Activated CD4-positive, alpha-beta T cell treated with anti-CD3 and anti-CD28 coated beads for 4 hours (primary cell): ENCODE measurements around the gene RELT.

Source experiments
- DNase-seq, 2 donors: peaks; one replicate each; pipeline ENCODE4 v3.0.0-alpha.2; 2020

Gene RELT

GRCh38 chr11:73347067-73347466 is 29.1 kb upstream of the RELT start:
- no peak for DNase-seq

GRCh38 chr11:73348838-73349237 is 27.4 kb upstream of the RELT start:
- DNase-seq, result no peak

GRCh38 chr11:73349633-73350032 is 26.6 kb upstream of the RELT start:
- no peak for DNase-seq

- peak; percentile 36 to 53 for DNase-seq
Measured at GRCh38 chr11:73350908-73351636, 25.1 kb upstream of the RELT start.

GRCh38 chr11:73353422-73353821 is 22.8 kb upstream of the RELT start:
- DNase-seq, result no peak

- no peak for DNase-seq
Measured at GRCh38 chr11:73355109-73355508, 21.1 kb upstream of the RELT start.

- DNase-seq, result no peak
Measured at GRCh38 chr11:73356979-73357860, 19.0 kb upstream of the RELT start.

- no peak for DNase-seq
Measured at GRCh38 chr11:73358071-73358470, 18.1 kb upstream of the RELT start.

- no peak for DNase-seq
Measured at GRCh38 chr11:73359341-73359740, 16.9 kb upstream of the RELT start.

GRCh38 chr11:73359930-73360742 is 16.1 kb upstream of the RELT start:
- DNase-seq, result peak in 1 of 2 donors; percentile 26

- no peak for DNase-seq
Measured at GRCh38 chr11:73360743-73361369, 15.3 kb upstream of the RELT start.

- DNase-seq, result no peak
Measured at GRCh38 chr11:73361953-73362776, 14.0 kb upstream of the RELT start.

GRCh38 chr11:73363147-73363546 is 13.1 kb upstream of the RELT start:
- no peak for DNase-seq

- DNase-seq, result no peak
Measured at GRCh38 chr11:73365352-73366264, 10.6 kb upstream of the RELT start.

GRCh38 chr11:73366265-73366610 is 10.0 kb upstream of the RELT start:
- no peak for DNase-seq

- DNase-seq, result no peak
Measured at GRCh38 chr11:73366953-73367352, 9.2 kb upstream of the RELT start.

- DNase-seq, result peak; percentile 21 to 27
Measured at GRCh38 chr11:73367482-73368024, 8.6 kb upstream of the RELT start.

GRCh38 chr11:73372375-73372993 is 3.7 kb upstream of the RELT start:
- DNase-seq, result no peak

GRCh38 chr11:73374151-73374550 is 2.0 kb upstream of the RELT start:
- no peak for DNase-seq

- no peak for DNase-seq
Measured at GRCh38 chr11:73375830-73376159, 404 bp upstream of the RELT start.
